ENCODE measurements around the gene NOX3. TPM values are rescaled to one million over a fixed set of nuclear protein-coding genes. Genes with fewer than 3 reads are reported as not detected.
"Not testable (repeated sequence)": the region's sequence is repeated elsewhere in the genome, so short reads cannot be mapped to it uniquely, and the experiment has no call there.

The NOX3 gene
- total RNA-seq, 1 donor from 2014 or later, result not detected

GRCh38 chr6:155491421-155491820 is 35.8 kb upstream of the NOX3 start:
- Histone ChIP-seq H3K36me3 (no peaks in the 10 kb centered on the region), H3K4me1 (no peaks in the 10 kb centered on the region), H3K27me3 (no peaks in the 10 kb centered on the region), H3K27ac (no peak overlapping the region), H3K4me3 (no peak overlapping the region), H3K9me3 (no peaks in the 10 kb centered on the region)
- intact Hi-C loops (cut with DNase I), result no loop called here
- TF ChIP-seq CTCF (IDR thresholded peaks at IDR 0.05), result no peak
- ATAC-seq, result no peak
- DNase-seq, result no peak

GRCh38 chr6:155488197-155488596 is 32.6 kb upstream of the NOX3 start:
- H3K9me3 ChIP-seq; H3K36me3 ChIP-seq; H3K27me3 ChIP-seq; H3K27ac ChIP-seq; DNase-seq; H3K4me3 ChIP-seq; ATAC-seq; H3K4me1 ChIP-seq; intact Hi-C loops (cut with DNase I): not testable (repeated sequence)

- Histone ChIP-seq H3K27ac (no peak overlapping the region), H3K4me3 (no peak overlapping the region), H3K4me1 (peaks cover 6% of the 10 kb centered on the region), H3K9me3 (no peaks in the 10 kb centered on the region), H3K27me3 (no peaks in the 10 kb centered on the region), H3K36me3 (no peaks in the 10 kb centered on the region)
- intact Hi-C loops (cut with DNase I), result no loop called here
- DNase-seq (no peak), ATAC-seq (no peak)
- TF ChIP-seq CTCF (IDR thresholded peaks at IDR 0.05), result no peak
Measured at GRCh38 chr6:155487371-155488130, 31.9 kb upstream of the NOX3 start.

GRCh38 chr6:155486721-155487294 is 31.2 kb upstream of the NOX3 start:
- no peaks in the 10 kb centered on the region for H3K27me3 ChIP-seq
- intact Hi-C loops (cut with DNase I), result no loop called here
- no peak for ATAC-seq

GRCh38 chr6:155485756-155486155 is 30.1 kb upstream of the NOX3 start:
- Histone ChIP-seq H3K4me1 (peaks cover 6% of the 10 kb centered on the region), H3K27ac (no peak overlapping the region), H3K36me3 (no peaks in the 10 kb centered on the region), H3K4me3 (no peak overlapping the region), H3K27me3 (no peaks in the 10 kb centered on the region), H3K9me3 (no peaks in the 10 kb centered on the region)
- DNase-seq (no peak), ATAC-seq (no peak)
- TF ChIP-seq CTCF (IDR thresholded peaks at IDR 0.05), result no peak
- intact Hi-C loops (cut with DNase I), result no loop called here

More at GRCh38 chr6:155486721-155487294, 31.2 kb upstream of the NOX3 start:
- no peak for DNase-seq
- peaks cover 6% of the 10 kb centered on the region for H3K4me1 ChIP-seq
- no peak overlapping the region for H3K4me3 ChIP-seq
- no peak overlapping the region for H3K27ac ChIP-seq
- H3K36me3 ChIP-seq, result no peaks in the 10 kb centered on the region
- no peaks in the 10 kb centered on the region for H3K9me3 ChIP-seq
- no peak for TF ChIP-seq CTCF (IDR thresholded peaks at IDR 0.05)

GRCh38 chr6:155483858-155484257 is 28.2 kb upstream of the NOX3 start:
- Histone ChIP-seq H3K4me1 (peaks cover 6% of the 10 kb centered on the region), H3K27ac (no peak overlapping the region), H3K9me3 (no peaks in the 10 kb centered on the region), H3K36me3 (no peaks in the 10 kb centered on the region), H3K4me3 (no peak overlapping the region), H3K27me3 (no peaks in the 10 kb centered on the region)
- no peak for DNase-seq
- TF ChIP-seq CTCF (IDR thresholded peaks at IDR 0.05), result no peak
- ATAC-seq, result peak; percentile 41
- intact Hi-C loops (cut with DNase I), result no loop called here

Measured in upper lobe of right lung (tissue), 1 donor.